22Rv1 (cell line): ENCODE results near the gene ZNF407.

ENCODE experiments used
- CTCF ChIP-seq: fragments of 450-650 bp; IDR thresholded peaks from 2 replicates; pipeline ENCODE4 v1.5.1; 2017; ENCODE audit warnings: mild to moderate bottlenecking
- ZFX ChIP-seq: fragments of 450-650 bp; IDR thresholded peaks from 2 replicates; pipeline ENCODE4 v1.6.1; 2017; ENCODE audit warnings: antibody characterized with exemption, borderline replicate concordance

GRCh38 chr18:74708169-74708568 lies 110.5 kb downstream of the ZNF407 start:
- no peak for TF ChIP-seq CTCF
- TF ChIP-seq ZFX = no peak
